Stimulated activated CD8-positive, alpha-beta memory T cell treated with anti-CD3 and anti-CD28 coated beads, Interleukin-12 subunit alpha, Interleukin-12 subunit beta, amount 100 ng/mL, for 24 hours (primary cell): ENCODE data around the gene NEDD4L.
"Not testable (repeated sequence)": the region's sequence is repeated elsewhere in the genome, so short reads cannot be mapped to it uniquely, and the experiment has no call there.

ENCODE experiments used
- DNase-seq: peaks from one replicate; pipeline ENCODE4 v3.0.0-alpha.2; 2020; ENCODE audit errors: extremely low read depth

NEDD4L gene

GRCh38 chr18:58369616-58370015 is 325.6 kb downstream of the NEDD4L start:
- DNase-seq = no peak

- DNase-seq = no peak
Measured at GRCh38 chr18:58370038-58370580, 326.1 kb downstream of the NEDD4L start.

GRCh38 chr18:58370612-58371011 is 326.6 kb downstream of the NEDD4L start:
- DNase-seq = no peak

GRCh38 chr18:58373481-58373880 is 329.5 kb downstream of the NEDD4L start:
- no peak for DNase-seq

- no peak for DNase-seq
Measured at GRCh38 chr18:58375051-58375450, 331.0 kb downstream of the NEDD4L start.

GRCh38 chr18:58378411-58379379 is 334.7 kb downstream of the NEDD4L start:
- no peak for DNase-seq

- DNase-seq = no peak
Measured at GRCh38 chr18:58379443-58379842, 335.4 kb downstream of the NEDD4L start.

- DNase-seq = not testable (repeated sequence)
Measured at GRCh38 chr18:58380113-58380512, 336.1 kb downstream of the NEDD4L start.

- DNase-seq = no peak
Measured at GRCh38 chr18:58381676-58382411, 337.8 kb downstream of the NEDD4L start.

GRCh38 chr18:58382446-58382845 is 338.4 kb downstream of the NEDD4L start:
- no peak for DNase-seq

GRCh38 chr18:58385472-58385871 is 341.4 kb downstream of the NEDD4L start:
- DNase-seq = no peak

GRCh38 chr18:58386780-58387179 is 342.8 kb downstream of the NEDD4L start:
- no peak for DNase-seq

GRCh38 chr18:58387716-58388115 is 343.7 kb downstream of the NEDD4L start:
- DNase-seq = no peak

GRCh38 chr18:58388736-58389135 is 344.7 kb downstream of the NEDD4L start:
- DNase-seq = no peak

GRCh38 chr18:58389745-58390144 is 345.7 kb downstream of the NEDD4L start:
- DNase-seq = no peak

GRCh38 chr18:58390399-58390798 is 346.4 kb downstream of the NEDD4L start:
- no peak for DNase-seq

GRCh38 chr18:58391231-58391825 is 347.3 kb downstream of the NEDD4L start:
- DNase-seq = no peak

GRCh38 chr18:58391932-58392323 is 347.9 kb downstream of the NEDD4L start:
- no peak for DNase-seq

- no peak for DNase-seq
Measured at GRCh38 chr18:58392324-58393000, 348.4 kb downstream of the NEDD4L start.

GRCh38 chr18:58393295-58393694 is 349.3 kb downstream of the NEDD4L start:
- DNase-seq = no peak

GRCh38 chr18:58394046-58394445 is 350.0 kb downstream of the NEDD4L start:
- no peak for DNase-seq
